ENCODE data around the gene GRID2. TPM values are rescaled to one million over a fixed set of nuclear protein-coding genes. Genes with fewer than 3 reads are reported as not detected.

GRID2 gene
- total RNA-seq, 1 donor from 2014 or later = 2.1 TPM

- H3K4me1 Mint-ChIP-seq (ENCODE audit: low read depth, unreplicated experiment) = no peaks in the 10 kb centered on the region
Measured at GRCh38 chr4:92733231-92733630, 429.5 kb downstream of the GRID2 start.

GRCh38 chr4:92735025-92735665, 431.4 kb downstream of the GRID2 start:
- no peak overlapping the region for H3K4me3 Mint-ChIP-seq (ENCODE audit: unreplicated experiment)
- H3K27me3 Mint-ChIP-seq (ENCODE audit: unreplicated experiment) = no peaks in the 10 kb centered on the region
- DNase-seq = no peak
- H3K9me3 Mint-ChIP-seq (ENCODE audit: unreplicated experiment) = no peaks in the 10 kb centered on the region
- no peaks in the 10 kb centered on the region for H3K36me3 Mint-ChIP-seq (ENCODE audit: unreplicated experiment)
- H3K4me1 Mint-ChIP-seq (ENCODE audit: low read depth, unreplicated experiment) = no peaks in the 10 kb centered on the region
- H3K27ac Mint-ChIP-seq (ENCODE audit: unreplicated experiment) = no peak overlapping the region
- no peak for TF ChIP-seq CTCF (IDR thresholded peaks at IDR 0.05; ENCODE audit: partially characterized antibody, unreplicated experiment)

More at GRCh38 chr4:92733231-92733630, 429.5 kb downstream of the GRID2 start:
- no peak overlapping the region for H3K4me3 Mint-ChIP-seq (ENCODE audit: unreplicated experiment)
- no peaks in the 10 kb centered on the region for H3K9me3 Mint-ChIP-seq (ENCODE audit: unreplicated experiment)
- no peak for TF ChIP-seq CTCF (IDR thresholded peaks at IDR 0.05; ENCODE audit: partially characterized antibody, unreplicated experiment)
- H3K36me3 Mint-ChIP-seq (ENCODE audit: unreplicated experiment) = no peaks in the 10 kb centered on the region
- H3K27me3 Mint-ChIP-seq (ENCODE audit: unreplicated experiment) = no peaks in the 10 kb centered on the region
- no peak for DNase-seq
- H3K27ac Mint-ChIP-seq (ENCODE audit: unreplicated experiment) = no peak overlapping the region

DNA sequence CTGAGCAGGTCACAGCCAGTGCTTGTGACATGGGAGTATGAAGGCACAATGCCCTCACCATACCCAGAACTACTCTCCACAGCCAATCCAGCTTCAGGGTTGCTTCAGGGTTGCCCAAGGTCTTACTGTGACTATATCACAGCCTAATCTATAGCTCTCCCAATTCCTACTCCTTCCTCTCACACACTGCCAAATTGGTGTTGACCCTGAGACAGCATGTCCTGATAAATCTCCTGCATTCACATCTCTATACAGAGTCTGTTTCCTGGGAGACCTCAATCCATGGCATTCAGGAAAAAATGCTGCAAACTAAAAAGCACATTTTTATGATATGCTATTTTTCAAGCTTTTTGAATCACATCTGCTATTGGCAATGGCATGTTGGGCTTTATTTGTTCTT, 456.7 kb downstream of the GRID2 start:
- H3K4me3 Mint-ChIP-seq (ENCODE audit: unreplicated experiment) = no peak overlapping the region

DNA sequence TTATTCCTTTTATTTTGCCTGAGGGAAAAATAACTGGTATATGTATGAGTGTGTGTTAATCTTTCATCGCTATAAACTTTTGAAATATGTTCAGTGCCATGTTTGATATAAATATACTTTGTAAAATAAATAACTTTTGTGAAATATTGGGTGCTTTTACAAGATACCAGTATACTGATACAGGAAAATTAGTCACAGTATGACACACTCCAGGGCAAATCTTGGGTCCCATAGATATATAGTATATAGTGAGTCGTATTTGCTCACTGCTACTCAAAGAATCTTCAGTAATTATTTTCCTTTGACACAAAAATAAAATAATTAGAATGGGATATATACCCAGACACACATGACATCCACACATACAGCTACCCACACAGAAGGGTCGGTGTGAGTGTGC, 472.3 kb downstream of the GRID2 start:
- no peaks in the 10 kb centered on the region for H3K27me3 Mint-ChIP-seq (ENCODE audit: unreplicated experiment)
- H3K27ac Mint-ChIP-seq (ENCODE audit: unreplicated experiment) = no peak overlapping the region
- TF ChIP-seq CTCF (IDR thresholded peaks at IDR 0.05; ENCODE audit: partially characterized antibody, unreplicated experiment) = no peak
- no peaks in the 10 kb centered on the region for H3K9me3 Mint-ChIP-seq (ENCODE audit: unreplicated experiment)
- H3K4me3 Mint-ChIP-seq (ENCODE audit: unreplicated experiment) = no peak overlapping the region
- DNase-seq = no peak
- no peaks in the 10 kb centered on the region for H3K36me3 Mint-ChIP-seq (ENCODE audit: unreplicated experiment)
- H3K4me1 Mint-ChIP-seq (ENCODE audit: low read depth, unreplicated experiment) = no peaks in the 10 kb centered on the region

More for the DNA sequence above, 456.7 kb downstream of the GRID2 start:
- Mint-ChIP-seq H3K27ac (ENCODE audit: unreplicated experiment) (no peak overlapping the region), H3K4me1 (ENCODE audit: low read depth, unreplicated experiment) (no peaks in the 10 kb centered on the region), H3K27me3 (ENCODE audit: unreplicated experiment) (peaks cover 2% of the 10 kb centered on the region), H3K9me3 (ENCODE audit: unreplicated experiment) (no peaks in the 10 kb centered on the region), H3K36me3 (ENCODE audit: unreplicated experiment) (no peaks in the 10 kb centered on the region)
- TF ChIP-seq CTCF (IDR thresholded peaks at IDR 0.05; ENCODE audit: partially characterized antibody, unreplicated experiment) = no peak
- no peak for DNase-seq

DNA sequence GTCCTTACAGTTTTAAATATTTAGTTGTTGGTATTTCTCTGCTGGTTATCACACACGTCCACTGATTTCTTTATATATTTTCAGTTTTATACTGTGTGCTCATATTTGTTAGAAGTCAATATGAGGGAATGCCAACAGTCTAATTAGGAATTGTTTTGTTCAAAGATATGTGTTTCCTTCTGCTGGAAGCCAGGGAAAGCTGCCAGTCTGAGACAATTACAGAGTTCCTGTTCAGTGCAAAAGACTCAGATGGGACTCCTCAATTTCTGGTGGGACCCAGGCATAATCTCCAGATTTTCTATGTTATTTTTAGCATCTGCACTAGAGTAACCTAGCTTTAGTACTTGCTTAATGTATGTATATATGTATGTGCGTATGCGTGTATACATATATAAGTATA, 486.0 kb downstream of the GRID2 start:
- no peak for DNase-seq
- no peaks in the 10 kb centered on the region for H3K4me1 Mint-ChIP-seq (ENCODE audit: low read depth, unreplicated experiment)

More for the DNA sequence above, 486.0 kb downstream of the GRID2 start:
- Mint-ChIP-seq H3K36me3 (ENCODE audit: unreplicated experiment) (no peaks in the 10 kb centered on the region), H3K9me3 (ENCODE audit: unreplicated experiment) (no peaks in the 10 kb centered on the region), H3K27me3 (ENCODE audit: unreplicated experiment) (no peaks in the 10 kb centered on the region), H3K27ac (ENCODE audit: unreplicated experiment) (no peak overlapping the region), H3K4me3 (ENCODE audit: unreplicated experiment) (no peak overlapping the region)
- no peak for TF ChIP-seq CTCF (IDR thresholded peaks at IDR 0.05; ENCODE audit: partially characterized antibody, unreplicated experiment)
